HepG2 (cell line): Measurements from ENCODE around the gene MFRP. TPM values are rescaled to one million over a fixed set of nuclear protein-coding genes. Genes with fewer than 3 reads are reported as not detected.

Experiments
- AGO2 ChIP-seq: fragments of 200-400 bp; formaldehyde crosslinking; optimal IDR thresholded peaks from 2 replicates; pipeline ENCODE3; 2017; ENCODE audit warnings: mild to moderate bottlenecking, low read depth, low read length, moderate library complexity
- CREM ChIP-seq, 2 experiments: sonication (generic) in 1 of 2; formaldehyde crosslinking in 1 of 2; IDR thresholded peaks; 2 replicates each; pipeline versions ENCODE4 v1.4.0 to v1.6.1; 2016 to 2020; ENCODE audit warnings: antibody characterized with exemption in 1 of 2, mild to moderate bottlenecking in 1 of 2, missing genetic modification reagents in 1 of 2
- DBP ChIP-seq: sonication (generic); formaldehyde crosslinking; IDR thresholded peaks from 2 replicates; pipeline ENCODE4 v1.4.0; 2020; ENCODE audit warnings: missing genetic modification reagents; ENCODE audit errors: not compliant biosample characterization
- DR1 ChIP-seq: sonication (generic); formaldehyde crosslinking; IDR thresholded peaks from 2 replicates; pipeline ENCODE4 v1.8.0; 2021; ENCODE audit warnings: mild to moderate bottlenecking, missing genetic modification reagents, inconsistent platforms
- IKZF5 ChIP-seq: IDR thresholded peaks from 2 replicates; pipeline ENCODE4 v1.6.1; 2018; ENCODE audit warnings: missing genetic modification reagents, mild to moderate bottlenecking, missing compliant biosample characterization
- KLF9 ChIP-seq: IDR thresholded peaks from 2 replicates; pipeline ENCODE4 v1.6.1; 2016; ENCODE audit warnings: low read depth
- LCORL ChIP-seq, 2 experiments: fragments of 450-650 bp in 1 of 2; sonication (generic) in 1 of 2; formaldehyde crosslinking in 1 of 2; IDR thresholded peaks; 2 replicates each; pipeline versions ENCODE4 v1.5.0 to v1.6.1; 2017 to 2020; ENCODE audit warnings: antibody characterized with exemption in 1 of 2, missing genetic modification reagents in 1 of 2
- MTA1 ChIP-seq: sonication (generic); formaldehyde crosslinking; IDR thresholded peaks from 2 replicates; pipeline ENCODE4 v1.4.0; 2020; ENCODE audit warnings: missing genetic modification reagents, mild to moderate bottlenecking, borderline replicate concordance
- NFYC ChIP-seq: IDR thresholded peaks from 2 replicates; pipeline ENCODE4 v1.6.1; 2016; ENCODE audit warnings: missing genetic modification reagents, missing compliant biosample characterization
- PHF21A ChIP-seq: sonication (generic); formaldehyde crosslinking; IDR thresholded peaks from 2 replicates; pipeline ENCODE4 v1.5.0; 2020; ENCODE audit warnings: mild to moderate bottlenecking, missing genetic modification reagents
- POLR2G ChIP-seq: fragments of 200-400 bp; formaldehyde crosslinking; IDR thresholded peaks from 2 replicates; pipeline ENCODE4 v1.6.1; 2018; ENCODE audit warnings: mild to moderate bottlenecking, low read depth, low read length, moderate library complexity
- TCF7L2 ChIP-seq: IDR thresholded peaks from 2 replicates; pipeline ENCODE4 v1.6.1; 2011; ENCODE audit warnings: mild to moderate bottlenecking, low read depth, low read length, moderate library complexity
- YEATS2 ChIP-seq: sonication (generic); formaldehyde crosslinking; IDR thresholded peaks from 2 replicates; pipeline ENCODE4 v1.4.0; 2020; ENCODE audit warnings: missing genetic modification reagents, borderline replicate concordance
- ZKSCAN5 ChIP-seq: sonication (generic); formaldehyde crosslinking; IDR thresholded peaks from 2 replicates; pipeline ENCODE4 v1.5.1; 2020; ENCODE audit warnings: mild to moderate bottlenecking, missing genetic modification reagents
- ZMYM4 ChIP-seq: sonication (generic); formaldehyde crosslinking; IDR thresholded peaks from 2 replicates; pipeline ENCODE4 v1.8.1; 2023; ENCODE audit warnings: mild to moderate bottlenecking, missing genetic modification reagents
- ZNF234 ChIP-seq: sonication (generic); formaldehyde crosslinking; conservative IDR thresholded peaks from 2 replicates; pipeline ENCODE4 v1.5.1; 2020; ENCODE audit warnings: mild to moderate bottlenecking, missing genetic modification reagents
- ZNF496 ChIP-seq: sonication (generic); formaldehyde crosslinking; IDR thresholded peaks from 2 replicates; pipeline ENCODE4 v1.8.1; 2023; ENCODE audit warnings: mild to moderate bottlenecking, moderate library complexity, missing genetic modification reagents; ENCODE audit not compliant: insufficient replicate concordance
- ZNF543 ChIP-seq: sonication (generic); formaldehyde crosslinking; IDR thresholded peaks from 2 replicates; pipeline ENCODE4 v1.4.0; 2020; ENCODE audit warnings: mild to moderate bottlenecking, missing genetic modification reagents
- ZNF550 ChIP-seq: sonication (generic); formaldehyde crosslinking; IDR thresholded peaks from 2 replicates; pipeline ENCODE4 v1.4.0; 2020; ENCODE audit warnings: mild to moderate bottlenecking, missing genetic modification reagents, borderline replicate concordance
- ZNF557 ChIP-seq: sonication (generic); formaldehyde crosslinking; IDR thresholded peaks from 2 replicates; pipeline ENCODE4 v1.4.0; 2020; ENCODE audit warnings: missing genetic modification reagents
- ZNF737 ChIP-seq: sonication (generic); formaldehyde crosslinking; IDR thresholded peaks from 2 replicates; pipeline ENCODE4 v1.5.0; 2020; ENCODE audit warnings: missing genetic modification reagents, mild to moderate bottlenecking, borderline replicate concordance
- ZNF775 ChIP-seq: sonication (generic); formaldehyde crosslinking; IDR thresholded peaks from 2 replicates; pipeline ENCODE4 v1.4.0; 2020; ENCODE audit warnings: missing genetic modification reagents, mild to moderate bottlenecking, moderate library complexity, borderline replicate concordance
- polyA plus RNA-seq, 8 experiments: library from polyadenylated mRNA; depleted of rRNA in 3 of 8; stranded (reverse) in 7 of 8; unstranded in 1 of 8; fragments of >200 nt; fragmentation: Illumina TruSeq in 4 of 8; extraction: Trizol in 4 of 8; gene quantifications; 2 replicates each; pipeline versions ENCODE4 v1.2.1 to v1.2.3, GENCODE V29; 2011 to 2016; ENCODE audit warnings: low read depth in 4 of 8, missing spikeins in 1 of 8, mixed read lengths in 1 of 8; ENCODE audit not compliant: insufficient read depth in 1 of 8
- total RNA-seq, 5 experiments: library from RNA; depleted of rRNA; stranded (reverse); fragments of >200 nt; fragmentation: Illumina TruSeq; extraction: Trizol; gene quantifications; 2 replicates each; pipeline ENCODE4 v1.2.3, GENCODE V29; 2016; ENCODE audit warnings: low read depth in 1 of 5
- TF ChIP-seq, protein P1 (sequence below): sonication (generic); formaldehyde crosslinking; IDR thresholded peaks from 2 replicates; pipeline ENCODE4 v1.8.0; 2022; ENCODE audit warnings: low read depth, missing genetic modification reagents
- TF ChIP-seq, protein P2 (sequence below): sonication (generic); formaldehyde crosslinking; IDR thresholded peaks from 2 replicates; pipeline ENCODE4 v1.5.0; 2020; ENCODE audit warnings: missing genetic modification reagents

The MFRP gene
- total and polyA plus RNA-seq, 2 of the 13 experiments (the other 11 are each of a cell fraction or from before 2014, with no cell fraction given), result not detected

DNA sequence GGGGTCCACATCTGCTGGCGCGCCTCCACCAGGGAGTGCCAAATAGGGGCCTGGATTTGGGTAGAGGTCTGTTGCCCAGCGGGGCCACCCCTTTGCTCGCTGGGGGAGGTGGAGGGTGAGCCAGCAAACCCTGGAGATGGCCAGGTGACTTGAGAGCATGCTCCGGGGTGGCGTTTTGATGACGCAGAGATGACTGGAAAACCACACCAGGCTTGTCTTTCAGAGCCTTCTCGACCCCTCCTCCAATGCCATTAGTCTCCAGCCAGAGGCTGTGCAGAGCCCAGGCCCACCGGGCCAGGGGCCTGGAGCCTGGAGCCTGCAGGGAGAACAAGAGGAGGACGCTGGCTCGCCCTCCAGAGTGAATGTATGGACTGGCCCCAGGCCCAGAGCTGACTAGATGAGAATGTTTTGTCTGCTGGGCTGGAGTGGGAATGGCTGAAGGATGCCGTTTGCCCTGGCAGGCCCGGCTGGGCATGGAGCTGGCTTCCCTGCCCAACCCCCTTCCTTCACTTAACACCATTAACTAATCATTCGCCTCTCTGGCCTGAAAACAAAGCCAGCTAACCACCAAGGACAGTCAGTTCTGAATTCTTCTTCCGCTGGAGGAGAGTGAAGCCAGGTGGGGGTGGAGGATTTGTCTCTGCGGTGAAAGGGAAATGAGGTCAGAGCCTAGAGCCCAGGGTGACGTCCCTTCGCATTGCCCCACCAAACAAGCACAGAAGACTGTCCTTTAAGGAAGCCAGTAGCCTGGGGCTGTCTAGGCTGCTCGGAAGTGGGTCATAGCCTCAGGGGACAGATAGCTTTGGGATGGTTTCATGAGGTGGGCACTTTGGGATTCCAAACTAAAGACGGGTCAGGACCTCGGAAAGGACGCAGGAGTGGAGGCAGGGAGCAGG lies 28.0 kb downstream of the MFRP start (continued):
- TF ChIP-seq, protein P1, sequence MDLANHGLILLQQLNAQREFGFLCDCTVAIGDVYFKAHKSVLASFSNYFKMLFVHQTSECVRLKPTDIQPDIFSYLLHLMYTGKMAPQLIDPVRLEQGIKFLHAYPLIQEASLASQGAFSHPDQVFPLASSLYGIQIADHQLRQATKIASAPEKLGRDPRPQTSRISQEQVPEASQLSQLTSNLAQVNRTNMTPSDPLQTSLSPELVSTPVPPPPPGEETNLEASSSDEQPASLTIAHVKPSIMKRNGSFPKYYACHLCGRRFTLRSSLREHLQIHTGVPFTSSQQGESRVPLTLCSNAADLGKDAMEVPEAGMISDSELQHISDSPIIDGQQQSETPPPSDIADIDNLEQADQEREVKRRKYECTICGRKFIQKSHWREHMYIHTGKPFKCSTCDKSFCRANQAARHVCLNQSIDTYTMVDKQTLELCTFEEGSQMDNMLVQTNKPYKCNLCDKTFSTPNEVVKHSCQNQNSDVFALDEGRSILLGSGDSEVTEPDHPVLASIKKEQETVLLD (CRISPR knock-in tag), result no peak
- no peak for TF ChIP-seq AGO2
- no peak for TF ChIP-seq ZNF737 (CRISPR knock-in tag)
- no peak for TF ChIP-seq ZKSCAN5 (CRISPR knock-in tag)
- TF ChIP-seq KLF9, result no peak
- no peak for TF ChIP-seq TCF7L2
- no peak for TF ChIP-seq ZNF550 (CRISPR knock-in tag)
- peak; percentile 62 for TF ChIP-seq CREM (IDR thresholded peaks at IDR 0.05)
- TF ChIP-seq CREM (CRISPR knock-in tag; IDR thresholded peaks at IDR 0.05), result no peak
- no peak for TF ChIP-seq NFYC (CRISPR knock-in tag)
- no peak for TF ChIP-seq ZNF234 (CRISPR knock-in tag)
- TF ChIP-seq ZNF557, result no peak
- no peak for TF ChIP-seq DBP
- TF ChIP-seq YEATS2 (CRISPR knock-in tag), result 0 out of 2 replicates have a peak, but pooled peaks have one; percentile 22
- 0 out of 2 replicates have a peak, but pooled peaks have one; percentile 55 for TF ChIP-seq ZNF543 (CRISPR knock-in tag)
- TF ChIP-seq POLR2G, result peak; percentile 45; the same call in 1 of the 2 replicates
- TF ChIP-seq IKZF5 (CRISPR knock-in tag), result no peak
- TF ChIP-seq DR1 (CRISPR knock-in tag), result no peak
- no peak for TF ChIP-seq LCORL (IDR thresholded peaks at IDR 0.05)
- no peak for TF ChIP-seq LCORL (CRISPR knock-in tag; IDR thresholded peaks at IDR 0.05)
- TF ChIP-seq ZNF775 (CRISPR knock-in tag), result 0 out of 2 replicates have a peak, but pooled peaks have one; percentile 15
- no peak for TF ChIP-seq PHF21A (CRISPR knock-in tag)
- 0 out of 2 replicates have a peak, but pooled peaks have one; percentile 41 for TF ChIP-seq ZMYM4 (CRISPR knock-in tag)
- no peak for TF ChIP-seq MTA1
- TF ChIP-seq, protein P2, sequence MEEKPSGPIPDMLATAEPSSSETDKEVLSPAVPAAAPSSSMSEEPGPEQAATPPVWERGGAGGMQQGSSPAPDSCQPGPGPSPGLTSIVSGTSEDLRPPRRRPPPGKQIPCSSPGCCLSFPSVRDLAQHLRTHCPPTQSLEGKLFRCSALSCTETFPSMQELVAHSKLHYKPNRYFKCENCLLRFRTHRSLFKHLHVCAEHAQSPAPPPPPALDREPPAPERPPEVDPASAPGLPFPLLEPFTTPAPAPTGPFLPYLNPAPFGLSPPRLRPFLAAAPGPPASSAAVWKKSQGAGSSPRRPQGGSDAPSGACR, result no peak
- TF ChIP-seq ZNF496, result no peak
